ENCODE results near the gene C1orf116.

The C1orf116 gene

GRCh38 chr1:206992790-206993189, 39.8 kb downstream of the C1orf116 start:
- no peaks in the 10 kb centered on the region for H3K9me3 ChIP-seq (ENCODE audit: insufficient read depth, low read depth, low read length)
- H2AFZ ChIP-seq (ENCODE audit: low read length) = no peak overlapping the region
- TF ChIP-seq CTCF (conservative IDR thresholded peaks at IDR 0.05; ENCODE audit: low read length) (no peak), EZH2phosphoT487 (IDR thresholded peaks at IDR 0.05; ENCODE audit: borderline replicate concordance) (no peak)
- no peaks in the 10 kb centered on the region for H3K36me3 ChIP-seq (ENCODE audit: insufficient read depth, low read length)
- no peaks in the 10 kb centered on the region for H4K20me1 ChIP-seq (ENCODE audit: insufficient read depth, low read length, poor library complexity, severe bottlenecking)
- no peak overlapping the region for H3K4me2 ChIP-seq (ENCODE audit: low read depth, low read length, poor library complexity, severe bottlenecking)
- no peak overlapping the region for H3K9ac ChIP-seq (ENCODE audit: low read depth, low read length, poor library complexity, severe bottlenecking)
- no peaks in the 10 kb centered on the region for H3F3A ChIP-seq (ENCODE audit: low read depth)
- peaks cover 14% of the 10 kb centered on the region for H3K27me3 ChIP-seq (ENCODE audit: insufficient read depth, low read length, poor library complexity, severe bottlenecking)
- H3K4me3 ChIP-seq (ENCODE audit: low read length, poor library complexity, severe bottlenecking) = no peak overlapping the region
- H3K79me2 ChIP-seq (ENCODE audit: insufficient read depth, low read length) = no peaks in the 10 kb centered on the region
- H3K4me1 ChIP-seq (ENCODE audit: insufficient read depth, low read length, poor library complexity, severe bottlenecking) = no peaks in the 10 kb centered on the region
- H3K9me2 ChIP-seq (replicated peaks; ENCODE audit: low read depth, low read length) = no peaks in the 10 kb centered on the region

- Histone ChIP-seq H3K9ac (ENCODE audit: low read depth, low read length, poor library complexity, severe bottlenecking) (no peak overlapping the region), H3K27me3 (ENCODE audit: insufficient read depth, low read length, poor library complexity, severe bottlenecking) (peaks cover 3% of the 10 kb centered on the region), H3K4me3 (ENCODE audit: low read length, poor library complexity, severe bottlenecking) (no peak overlapping the region), H3K4me1 (ENCODE audit: insufficient read depth, low read length, poor library complexity, severe bottlenecking) (no peaks in the 10 kb centered on the region), H2AFZ (ENCODE audit: low read length) (no peak overlapping the region), H3K9me3 (ENCODE audit: insufficient read depth, low read depth, low read length) (no peaks in the 10 kb centered on the region), H3K4me2 (ENCODE audit: low read depth, low read length, poor library complexity, severe bottlenecking) (no peak overlapping the region), H3K9me2 (replicated peaks; ENCODE audit: low read depth, low read length) (no peaks in the 10 kb centered on the region), H3K79me2 (ENCODE audit: insufficient read depth, low read length) (no peaks in the 10 kb centered on the region), H4K20me1 (ENCODE audit: insufficient read depth, low read length, poor library complexity, severe bottlenecking) (no peaks in the 10 kb centered on the region), H3F3A (ENCODE audit: low read depth) (no peaks in the 10 kb centered on the region), H3K36me3 (ENCODE audit: insufficient read depth, low read length) (no peaks in the 10 kb centered on the region)
- TF ChIP-seq CTCF (conservative IDR thresholded peaks at IDR 0.05; ENCODE audit: low read length) = no peak
- TF ChIP-seq EZH2phosphoT487 (IDR thresholded peaks at IDR 0.05; ENCODE audit: borderline replicate concordance) = no peak
These were observed 44.7 kb downstream of the C1orf116 start for GRCh38 chr1:206987873-206988272.

- H3K27me3 ChIP-seq (ENCODE audit: insufficient read depth, low read length, poor library complexity, severe bottlenecking) = peaks cover 3% of the 10 kb centered on the region
- H3K9me2 ChIP-seq (replicated peaks; ENCODE audit: low read depth, low read length) = no peaks in the 10 kb centered on the region
These were observed 45.7 kb downstream of the C1orf116 start for GRCh38 chr1:206986885-206987284.

More at GRCh38 chr1:206986885-206987284, 45.7 kb downstream of the C1orf116 start:
- H3K4me1 ChIP-seq (ENCODE audit: insufficient read depth, low read length, poor library complexity, severe bottlenecking) = no peaks in the 10 kb centered on the region
- no peaks in the 10 kb centered on the region for H4K20me1 ChIP-seq (ENCODE audit: insufficient read depth, low read length, poor library complexity, severe bottlenecking)
- H3K36me3 ChIP-seq (ENCODE audit: insufficient read depth, low read length) = no peaks in the 10 kb centered on the region
- H3K9me3 ChIP-seq (ENCODE audit: insufficient read depth, low read depth, low read length) = no peaks in the 10 kb centered on the region
- no peak for TF ChIP-seq CTCF (conservative IDR thresholded peaks at IDR 0.05; ENCODE audit: low read length)
- TF ChIP-seq EZH2phosphoT487 (IDR thresholded peaks at IDR 0.05; ENCODE audit: borderline replicate concordance) = no peak
- no peaks in the 10 kb centered on the region for H3K79me2 ChIP-seq (ENCODE audit: insufficient read depth, low read length)
- no peaks in the 10 kb centered on the region for H3F3A ChIP-seq (ENCODE audit: low read depth)
- no peak overlapping the region for H2AFZ ChIP-seq (ENCODE audit: low read length)
- H3K4me3 ChIP-seq (ENCODE audit: low read length, poor library complexity, severe bottlenecking) = no peak overlapping the region
- H3K9ac ChIP-seq (ENCODE audit: low read depth, low read length, poor library complexity, severe bottlenecking) = no peak overlapping the region
- no peak overlapping the region for H3K4me2 ChIP-seq (ENCODE audit: low read depth, low read length, poor library complexity, severe bottlenecking)
